ENCODE results near the gene MIGA2.
A peak's percentile ranks its signal among the peaks of the same experiment; 100 is the strongest.

MIGA2 gene

DNA sequence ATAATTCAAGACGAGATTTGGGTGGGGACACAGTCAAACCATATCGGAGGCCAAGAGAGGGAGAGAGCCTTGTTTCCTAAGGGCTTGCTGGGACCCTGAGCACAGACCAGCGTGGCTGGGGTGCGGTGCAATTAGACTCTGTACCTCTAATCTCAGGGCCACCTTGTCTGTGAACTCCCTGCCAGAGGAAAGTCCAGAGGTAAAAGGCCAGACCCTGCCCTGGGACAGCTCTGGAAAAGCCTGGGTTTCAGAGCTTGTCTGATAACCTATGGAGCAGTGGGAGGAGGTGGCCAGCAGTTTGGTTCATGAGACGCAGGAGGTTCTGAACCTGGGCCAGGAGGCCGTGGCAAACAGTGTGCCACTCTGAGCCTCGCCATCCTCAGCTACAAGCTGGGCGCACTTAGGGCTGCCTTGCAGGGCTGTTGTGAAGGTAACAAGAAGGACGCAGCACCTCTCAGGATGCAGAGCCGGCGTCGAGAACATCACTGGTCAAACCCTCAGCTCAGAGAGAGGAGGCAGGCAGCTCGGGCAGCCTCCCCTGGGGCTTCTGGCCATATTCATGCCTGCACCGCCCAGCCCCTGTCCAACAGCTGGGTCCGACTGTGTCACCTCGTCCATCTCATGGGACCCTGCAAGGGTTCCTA is 39.7 kb downstream of the MIGA2 start:
- DNase-seq = no peak

DNA sequence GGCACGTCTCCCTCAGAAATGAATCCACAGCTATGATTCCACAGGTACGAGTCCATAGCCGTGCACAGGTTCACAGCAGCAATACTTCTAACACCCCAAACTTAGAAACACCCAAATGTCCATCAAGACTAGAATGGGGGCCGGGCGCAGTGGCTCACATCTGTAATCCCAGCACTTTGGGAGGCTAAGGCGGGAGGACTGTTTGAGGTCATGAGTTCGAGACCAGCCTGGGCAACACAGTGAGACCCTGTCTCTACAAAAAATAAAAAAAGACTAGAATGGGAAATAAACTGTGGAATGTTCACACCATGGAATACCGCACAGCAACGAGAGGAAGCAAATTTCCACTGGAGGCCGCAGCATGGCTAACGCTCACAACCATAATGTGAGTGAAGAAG is 40.2 kb downstream of the MIGA2 start:
- no peak for DNase-seq

DNA sequence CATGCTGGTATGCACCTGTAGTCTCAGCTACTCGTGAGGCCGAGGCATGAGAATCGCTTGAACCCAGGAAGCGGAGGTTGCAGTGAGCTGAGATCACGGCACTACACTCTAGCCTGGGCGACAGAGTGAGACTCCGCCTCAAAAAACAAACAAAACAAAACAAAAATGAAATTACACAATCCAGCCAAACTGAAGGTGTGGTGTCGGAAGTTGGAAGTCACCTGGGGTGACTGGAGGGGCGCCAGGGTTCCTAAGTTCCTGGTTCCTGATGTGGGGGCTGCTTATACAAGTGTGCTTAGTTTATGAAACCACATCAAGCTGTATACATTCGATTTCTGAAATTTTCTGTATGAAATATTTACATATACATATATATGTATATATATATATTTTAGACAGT is 40.8 kb downstream of the MIGA2 start:
- DNase-seq = peak; percentile 8

DNA sequence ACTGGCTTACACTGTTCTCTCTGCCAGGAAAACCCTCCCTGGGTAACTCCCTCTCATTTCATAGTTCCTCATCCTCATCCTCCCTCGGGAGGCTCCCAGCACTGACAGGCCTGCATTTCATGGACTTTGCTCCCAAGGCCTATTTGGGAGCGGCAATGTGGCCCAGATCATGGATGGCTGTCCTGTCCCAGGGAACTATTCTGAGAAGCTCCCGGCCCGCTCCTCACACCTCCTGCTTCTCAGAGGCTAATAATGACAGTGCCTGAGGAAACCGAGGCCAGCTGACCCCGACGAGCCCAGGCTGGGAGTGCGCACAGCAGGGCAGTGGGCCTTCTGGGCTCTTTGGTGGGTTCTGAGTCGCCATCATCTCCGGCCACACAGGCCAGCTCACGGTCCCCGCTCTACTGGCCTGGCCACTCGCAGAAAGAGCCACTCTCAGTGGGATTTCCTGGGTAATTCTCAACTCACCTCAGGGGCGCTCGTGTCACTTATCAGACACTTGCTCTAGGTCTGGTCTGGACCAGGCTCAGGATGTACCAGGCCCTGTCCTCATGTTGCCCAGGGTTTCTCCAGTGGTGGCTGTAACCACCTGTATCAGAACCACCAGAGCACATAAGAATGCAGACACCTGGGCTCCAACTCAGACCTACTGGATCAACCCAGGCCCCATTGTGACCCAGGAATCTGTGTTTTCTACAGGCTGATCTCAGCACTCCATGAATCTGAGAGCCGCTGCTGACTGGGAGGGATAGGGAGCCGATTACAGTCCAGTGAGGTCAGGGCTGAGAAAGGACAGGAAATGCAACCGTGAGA is 42.5 kb downstream of the MIGA2 start:
- no peak for DNase-seq

DNA sequence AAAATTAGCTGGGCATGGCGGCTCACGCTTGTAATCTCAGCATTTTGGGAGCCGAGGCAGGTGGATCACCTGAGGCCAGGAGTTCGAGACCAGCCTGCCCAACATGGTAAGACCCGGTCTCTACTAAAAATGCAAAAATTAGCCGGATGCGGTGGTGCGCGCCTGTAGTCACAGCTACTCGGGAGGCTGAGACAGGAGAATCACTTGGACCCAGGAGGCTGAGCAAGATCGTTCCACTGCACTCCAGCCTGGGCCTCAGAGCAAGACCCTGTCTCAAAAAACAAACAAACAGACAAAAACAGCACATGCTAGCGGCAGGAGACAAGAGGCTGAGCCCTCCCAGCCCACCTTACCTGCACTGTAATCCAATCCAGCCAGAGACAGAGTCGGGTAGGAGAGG is 43.4 kb downstream of the MIGA2 start:
- no peak for DNase-seq

DNA sequence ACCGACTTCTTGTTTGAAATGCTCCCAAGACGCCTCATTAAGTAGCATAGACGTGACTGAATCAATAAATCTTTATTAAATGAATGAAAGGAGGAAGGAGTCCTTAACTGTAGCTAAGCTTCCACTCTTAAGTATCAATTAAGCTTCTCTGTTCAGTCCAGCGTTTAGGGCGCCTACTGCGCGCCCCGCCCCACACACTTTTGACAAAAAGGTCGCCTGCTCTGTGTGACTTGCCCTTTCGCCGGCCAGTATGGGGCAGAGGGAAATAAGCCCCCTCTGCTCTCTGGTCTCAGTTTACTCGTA is 43.8 kb downstream of the MIGA2 start:
- DNase-seq = peak; percentile 49

DNA sequence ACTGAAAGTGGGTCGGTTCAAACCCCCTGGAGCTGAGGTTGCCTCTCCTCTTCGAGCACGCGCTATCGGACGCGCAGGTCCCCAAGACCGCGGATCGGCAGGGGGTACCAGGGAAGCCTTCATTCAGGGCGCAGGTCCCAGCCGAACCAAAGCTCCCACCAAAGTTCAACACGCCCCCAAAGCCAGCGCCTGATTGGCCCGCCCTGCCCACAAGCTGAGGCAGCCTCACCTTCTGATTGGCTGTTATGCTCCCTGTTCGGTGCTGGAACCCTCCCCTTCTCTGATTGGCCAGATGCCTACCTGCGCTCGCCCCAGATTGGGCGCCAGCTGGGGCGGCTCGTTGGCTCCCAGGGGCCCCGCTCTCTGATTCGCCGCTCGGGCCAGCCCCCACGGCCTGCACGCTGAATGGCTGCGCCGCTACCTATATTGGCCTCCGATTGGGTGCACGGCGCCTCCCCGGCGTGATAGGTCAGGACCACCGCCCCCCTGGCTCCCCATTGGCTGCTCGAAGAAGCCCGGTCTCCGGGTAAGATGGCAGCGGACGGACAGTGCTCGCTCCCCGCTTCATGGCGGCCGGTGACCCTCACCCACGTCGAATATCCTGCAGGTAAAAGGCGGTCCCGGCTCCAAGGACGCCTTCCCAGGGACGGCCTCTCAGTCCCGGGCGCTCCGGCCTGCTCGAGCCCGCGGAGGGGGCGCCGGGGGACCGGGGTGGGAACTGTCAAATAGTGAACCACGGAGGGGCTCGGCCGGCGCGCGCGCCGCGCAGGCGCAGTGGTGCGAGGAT is 44.4 kb downstream of the MIGA2 start, which contains the start of gene DOLPP1:
DOLPP1 (plus strand) TSS at position 511 of the 787 bp plus-strand sequence; CDS start at position 532, 21 bp downstream.
- DNase-seq = peak; percentile 100

DNA sequence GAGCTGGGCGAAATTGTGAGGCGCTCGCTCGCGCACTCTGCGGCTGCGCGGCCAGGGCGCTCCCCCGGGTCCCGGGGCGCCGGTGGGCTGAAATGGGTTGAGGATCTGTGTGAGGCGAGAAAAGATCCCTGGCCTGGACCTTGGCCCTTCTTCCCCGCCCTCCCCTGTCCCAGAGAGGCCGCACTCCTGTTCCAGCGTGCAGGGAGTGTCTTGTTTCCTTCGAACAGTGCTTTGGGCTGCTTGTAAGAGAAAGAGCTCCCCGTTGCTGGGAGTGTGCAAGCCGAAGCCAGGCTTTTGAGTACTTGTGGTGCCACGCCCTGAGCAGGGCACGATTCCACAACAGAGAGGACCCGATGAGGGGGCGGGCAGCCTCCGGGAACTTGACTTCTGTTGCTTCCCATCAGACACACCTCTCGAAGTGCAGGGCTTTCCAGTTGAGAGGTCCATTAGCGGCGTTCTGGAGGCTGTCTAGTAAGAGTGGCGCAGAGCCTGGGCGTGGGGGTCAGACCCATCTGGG is 45.0 kb downstream of the MIGA2 start:
- no peak for DNase-seq

DNA sequence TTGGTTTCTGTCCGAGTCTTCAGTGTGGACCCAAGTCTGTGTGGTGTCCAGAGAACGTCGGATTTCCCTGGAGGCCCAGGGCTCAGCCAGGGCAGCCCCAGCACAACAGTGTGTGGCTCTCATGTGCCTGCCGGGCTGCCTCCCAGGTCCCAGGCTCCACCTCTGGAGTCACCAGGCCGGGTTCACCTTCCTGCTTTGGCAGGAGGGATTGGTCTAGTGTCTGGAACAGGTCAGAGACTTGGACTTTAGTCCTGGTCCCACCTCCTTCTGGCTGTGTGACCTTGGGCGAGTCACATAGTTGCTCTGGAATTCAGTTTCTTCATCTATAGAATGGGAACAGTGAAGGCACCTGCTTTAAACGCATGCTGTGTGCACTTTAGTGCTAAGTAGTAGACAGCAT is 47.7 kb downstream of the MIGA2 start:
- DNase-seq = no peak

DNA sequence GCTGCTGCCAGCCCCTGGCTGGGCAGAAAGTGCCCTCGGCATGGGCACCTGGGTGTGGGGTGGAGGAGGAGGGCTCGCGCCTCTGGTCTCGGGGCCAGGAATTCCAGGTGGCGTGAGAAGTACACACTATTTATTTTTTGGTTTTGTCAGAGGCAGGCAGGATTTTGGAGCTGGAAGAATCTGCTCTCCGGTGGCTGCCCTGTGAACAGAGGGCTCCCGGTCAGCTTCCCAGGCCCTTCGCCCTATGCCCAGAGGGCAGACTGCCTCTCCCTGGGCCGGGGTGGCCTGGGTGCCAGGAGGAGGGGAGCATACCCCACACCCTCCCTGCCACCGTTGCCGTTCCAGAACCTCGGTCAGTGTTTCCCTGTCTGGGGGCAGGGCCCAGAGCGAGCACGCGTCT is 52.8 kb downstream of the MIGA2 start:
- no peak for DNase-seq

DNA sequence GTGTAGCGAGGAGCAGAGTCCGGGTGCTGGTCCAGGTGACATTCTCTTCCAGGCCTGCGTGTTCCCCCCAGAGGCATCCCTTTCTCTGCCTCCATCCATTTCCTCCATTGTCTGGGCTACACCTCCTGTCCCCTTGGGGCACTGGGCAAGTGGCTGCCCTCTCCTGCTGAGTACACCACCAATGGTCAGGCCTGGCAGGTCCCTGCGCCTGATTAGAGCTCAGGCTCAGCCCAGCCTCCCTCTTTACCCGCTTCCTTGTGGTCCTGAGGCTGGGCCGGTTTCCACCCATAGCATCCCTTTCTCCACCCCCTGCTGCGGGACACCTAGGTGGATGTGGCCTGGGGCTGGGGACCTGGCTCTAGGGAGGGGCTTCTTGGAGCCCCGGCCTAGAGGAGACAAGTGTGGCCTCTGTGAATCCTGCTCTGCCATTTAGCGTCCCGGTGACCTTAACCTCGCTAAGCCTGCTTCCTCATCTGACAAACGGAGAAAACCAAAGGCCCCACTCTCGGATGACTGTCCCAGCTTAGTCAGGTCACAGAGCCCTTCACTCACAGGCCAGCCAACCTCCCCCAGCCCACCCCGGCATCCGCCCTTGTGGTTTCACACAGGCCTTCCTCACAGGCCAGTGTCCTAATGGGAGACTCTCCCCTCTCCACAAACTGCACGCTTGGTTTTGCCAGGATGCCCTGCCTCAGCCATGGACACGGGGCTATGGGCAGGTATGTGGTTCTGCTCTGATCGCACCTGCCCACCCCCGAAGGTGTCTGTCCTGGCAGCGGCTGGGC is 57.4 kb downstream of the MIGA2 start:
- DNase-seq = no peak

DNA sequence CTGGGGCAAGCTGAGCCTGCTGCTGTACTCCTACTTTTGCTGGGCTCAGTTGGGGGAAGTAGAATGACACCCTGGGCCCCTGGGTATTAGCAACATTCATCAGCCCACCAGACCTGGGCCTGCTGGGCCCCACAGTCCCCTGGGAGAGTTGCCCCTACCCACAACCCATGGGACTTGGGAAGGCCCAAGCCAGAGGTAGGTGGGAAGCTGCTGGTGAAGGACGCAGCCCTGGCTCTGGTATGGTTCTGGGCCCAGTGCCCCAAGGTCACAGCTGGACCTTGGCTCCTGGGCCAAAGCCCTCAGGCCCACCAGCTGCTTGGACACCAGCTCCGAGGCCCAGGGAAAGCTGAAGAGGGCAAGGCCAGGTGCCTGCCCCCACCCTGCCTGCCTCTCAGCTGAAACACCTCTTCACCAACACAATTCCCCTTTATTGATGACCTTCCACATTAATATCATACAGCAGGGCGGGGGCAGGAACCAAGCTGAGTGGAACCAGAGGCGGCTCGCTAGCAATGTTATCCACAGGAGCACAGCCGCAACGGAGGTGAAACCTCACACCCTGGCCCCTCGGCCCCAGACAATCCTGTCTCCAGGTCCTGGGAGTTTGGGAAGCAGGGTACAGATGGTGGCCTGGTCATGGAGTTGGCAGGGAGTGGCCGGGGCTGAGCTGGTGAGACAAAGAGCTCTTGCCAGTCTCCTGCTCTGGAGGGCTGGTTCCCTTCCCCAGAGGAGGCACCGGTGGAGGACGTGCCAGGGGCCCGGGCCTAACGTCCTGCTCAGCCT is 58.2 kb downstream of the MIGA2 start:
- DNase-seq = no peak

DNA sequence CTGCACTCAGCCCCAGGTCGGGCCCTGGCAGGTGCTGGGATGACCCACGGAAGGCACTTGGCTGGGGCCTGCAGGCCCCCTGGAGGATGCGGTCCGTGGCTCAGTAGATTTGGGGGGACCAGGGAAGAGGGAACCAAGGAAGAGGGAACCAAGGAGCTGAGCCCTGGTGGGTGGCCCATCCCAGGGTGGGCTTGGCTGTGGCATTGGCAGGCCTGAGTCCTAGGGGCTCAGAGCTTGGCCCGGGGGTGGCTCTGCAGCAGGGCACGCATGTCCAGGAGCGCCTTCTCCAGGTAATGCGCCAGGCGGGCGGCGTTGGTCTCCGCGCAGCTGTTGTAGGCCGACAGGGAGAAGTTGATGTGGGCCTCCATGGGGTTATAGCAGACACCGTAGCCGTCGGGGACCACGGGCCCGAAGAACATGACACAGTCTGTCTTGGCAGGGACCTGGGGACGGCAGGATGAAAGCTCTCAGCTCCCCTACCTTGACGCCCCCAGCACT is 58.8 kb downstream of the MIGA2 start:
- no peak for DNase-seq

DNA sequence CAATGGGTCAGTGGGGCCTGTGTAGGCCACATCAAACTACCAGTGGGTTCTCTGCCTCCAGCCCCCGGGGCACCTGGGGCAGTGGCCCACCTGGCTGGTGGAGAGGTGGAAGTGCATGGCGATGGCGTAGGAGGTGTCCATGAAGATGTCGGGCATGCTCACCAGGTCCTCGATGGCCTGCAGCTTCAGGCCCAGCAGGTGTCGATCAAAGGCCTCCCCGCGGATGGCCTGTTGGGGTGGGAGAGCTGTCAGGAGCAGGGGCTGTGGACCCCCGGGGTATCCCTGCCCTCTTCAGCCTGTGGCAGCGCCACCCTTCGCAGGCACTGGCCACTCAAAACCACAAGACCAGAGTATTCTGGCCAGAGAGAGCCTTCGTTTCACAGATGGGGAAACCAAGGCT is 59.5 kb downstream of the MIGA2 start:
- DNase-seq = no peak

DNA sequence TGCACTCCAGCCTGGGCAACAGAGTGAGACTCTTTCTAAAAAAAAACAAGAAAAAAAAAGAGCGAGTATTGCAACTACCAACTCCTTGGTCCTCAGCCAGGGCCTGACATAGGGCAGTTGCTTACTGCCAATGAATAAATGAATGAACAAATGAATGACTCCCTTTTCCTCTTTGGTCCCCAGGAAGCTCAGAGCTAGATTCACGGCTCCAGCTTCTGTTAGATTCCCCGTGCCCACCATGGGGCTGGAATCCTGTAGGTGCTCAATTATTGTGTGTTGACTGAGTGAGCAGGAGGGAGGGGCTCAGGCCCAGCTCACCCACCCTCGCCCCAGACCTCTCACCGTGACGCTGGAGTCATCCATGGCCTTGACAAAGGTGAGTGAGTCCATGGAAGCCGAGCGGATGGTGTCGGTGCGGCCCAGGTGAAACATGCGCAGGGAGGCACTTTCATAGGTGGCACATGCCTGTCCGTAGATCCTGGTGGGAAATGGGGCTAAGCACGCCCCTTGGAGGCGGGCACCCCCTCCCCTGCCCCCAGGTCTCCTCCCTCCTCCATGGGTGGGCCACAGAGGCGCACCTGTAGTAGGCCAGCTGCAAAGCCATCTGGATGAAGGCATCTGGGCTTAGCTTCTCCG is 61.4 kb downstream of the MIGA2 start:
- no peak for DNase-seq

DNA sequence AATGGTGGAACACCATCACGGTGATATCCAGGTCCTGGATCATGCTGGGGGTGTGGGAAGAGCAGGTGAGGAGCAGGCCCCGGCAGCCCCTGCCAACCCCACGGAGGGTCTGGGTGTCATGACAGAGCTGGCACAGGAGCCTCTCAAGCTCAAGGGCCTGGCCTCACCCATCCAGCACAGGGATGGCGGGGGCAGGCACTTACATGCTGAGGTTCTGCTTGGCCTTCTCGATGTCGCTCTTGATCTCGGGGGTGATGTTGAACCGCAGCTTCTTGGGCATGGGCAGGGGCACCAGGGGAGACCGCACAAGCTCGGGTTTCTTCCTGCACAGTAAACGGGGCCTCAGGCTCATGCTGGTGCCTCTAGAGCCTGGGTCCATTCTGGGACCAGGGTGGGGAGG is 61.9 kb downstream of the MIGA2 start:
- no peak for DNase-seq

DNA sequence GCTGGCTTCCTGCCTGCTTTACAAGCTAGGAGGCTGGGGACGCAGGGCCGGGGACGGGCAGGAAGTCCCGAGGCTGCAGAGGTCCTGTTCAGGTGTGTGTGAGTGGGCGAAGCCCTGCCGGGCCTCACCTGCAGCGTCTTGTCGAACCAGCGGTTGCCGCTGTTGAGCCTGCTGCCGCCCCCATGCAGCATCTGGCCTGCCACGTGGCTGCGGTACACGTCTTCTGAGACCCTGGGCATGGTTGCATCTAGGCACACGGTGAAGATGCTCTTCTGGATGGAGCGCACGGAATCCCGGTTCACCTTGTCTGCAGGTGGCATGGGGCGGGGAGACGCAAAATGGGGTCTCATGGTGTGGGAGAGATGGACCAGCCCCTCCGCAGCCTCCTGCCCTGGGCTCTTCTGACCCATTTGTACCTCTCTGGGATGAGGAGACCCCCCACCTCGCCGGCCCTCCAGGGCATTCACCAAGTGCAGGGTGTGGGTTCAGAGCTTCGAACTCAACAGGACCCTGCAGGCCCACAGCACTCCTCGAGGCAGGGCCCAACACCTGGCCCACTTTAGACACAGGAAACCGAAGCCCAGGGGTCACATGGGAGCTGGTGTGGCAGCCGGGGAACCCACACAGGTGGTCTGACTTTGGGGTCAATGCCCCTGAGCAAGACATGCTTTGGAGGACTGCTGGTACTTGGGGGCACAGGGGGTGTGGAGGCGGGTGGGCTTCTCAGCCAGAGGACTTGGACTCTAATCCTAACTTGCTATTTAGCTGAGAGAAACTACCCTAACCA is 64.2 kb downstream of the MIGA2 start:
- peak; percentile 70 for DNase-seq

DNA sequence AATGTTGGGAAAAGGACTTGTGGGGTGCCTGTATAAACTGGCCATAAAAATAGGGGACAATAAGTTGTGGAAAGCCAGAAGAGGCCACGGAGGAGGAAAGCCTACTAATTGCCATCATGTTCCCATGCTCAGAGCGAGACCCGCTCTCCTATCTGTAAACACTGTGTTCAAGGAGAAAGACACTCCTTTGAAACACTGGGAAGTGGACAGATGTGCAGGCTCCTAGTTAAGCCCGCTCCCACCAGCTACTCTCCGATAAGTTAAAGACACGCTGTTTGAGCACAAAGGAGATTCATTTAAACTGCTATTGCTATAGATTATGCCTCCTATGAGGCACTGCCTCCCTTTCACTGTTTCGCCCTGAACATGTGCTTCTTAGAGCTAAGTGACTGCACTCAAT is 64.9 kb downstream of the MIGA2 start:
- no peak for DNase-seq

DNA sequence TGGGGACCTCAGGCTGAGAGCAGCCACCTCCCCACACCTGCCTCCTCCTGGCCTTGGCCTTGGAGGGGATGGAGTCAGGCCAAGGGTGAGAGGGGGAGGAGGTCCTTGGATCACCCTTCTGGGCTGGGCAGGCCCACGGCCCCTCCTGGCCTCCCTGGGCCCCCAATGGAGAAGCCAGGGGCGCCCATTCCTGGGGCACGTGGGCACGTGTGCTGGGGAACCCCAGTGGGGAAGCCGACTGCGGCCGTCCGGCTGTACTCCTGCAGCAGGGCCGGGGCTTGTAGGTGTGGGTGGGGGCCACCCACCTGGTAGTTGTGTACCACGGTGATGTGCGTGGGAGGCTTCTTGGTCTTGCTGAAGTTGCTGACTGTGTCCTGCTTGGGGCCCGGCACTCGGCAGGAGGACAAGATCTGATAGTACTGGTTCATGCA is 65.7 kb downstream of the MIGA2 start:
- no peak for DNase-seq

DNA sequence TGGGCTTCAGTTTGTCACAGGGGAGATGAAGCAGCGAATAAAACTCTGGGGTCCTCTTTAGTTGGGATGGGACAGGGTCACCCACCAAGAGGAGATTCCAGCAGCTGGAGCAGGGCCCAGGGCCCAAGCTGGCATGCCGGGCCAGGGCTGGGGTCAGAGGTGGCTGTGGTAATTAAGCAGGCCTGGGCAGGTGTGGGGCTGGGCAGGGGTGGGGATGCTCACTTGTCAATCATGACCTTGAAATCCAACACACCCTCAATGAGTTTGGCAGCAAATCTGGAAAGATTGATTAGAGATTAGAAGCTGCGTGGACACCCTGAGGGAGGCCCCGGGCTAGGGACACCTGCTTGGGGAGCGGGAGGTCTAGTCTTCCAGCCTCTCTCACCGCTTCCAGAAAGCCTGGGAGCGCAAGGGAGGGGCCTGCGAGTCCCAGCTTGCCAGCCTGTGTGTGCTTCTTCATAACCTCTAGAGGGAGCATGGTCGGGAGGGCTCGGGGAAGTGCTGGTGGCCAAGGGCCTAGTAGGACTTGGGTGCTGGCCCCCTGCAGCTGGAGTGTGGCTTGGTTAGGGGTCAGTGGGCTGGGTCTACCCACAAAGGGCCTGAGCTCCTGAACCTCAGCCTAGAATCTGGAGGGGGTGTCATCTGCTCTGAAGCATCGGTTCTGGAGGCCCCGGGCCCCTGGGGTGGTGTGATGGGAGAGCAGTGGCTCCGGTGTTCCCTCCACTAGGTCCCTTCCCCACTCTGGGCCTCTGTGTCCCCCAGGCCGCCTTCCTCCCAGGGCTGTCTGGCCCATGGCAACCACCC is 66.6 kb downstream of the MIGA2 start:
- DNase-seq = peak; percentile 72

All from NCI-H69 (cell line).